Measurements from ENCODE around the gene HHIPL1.

HHIPL1 gene

DNA sequence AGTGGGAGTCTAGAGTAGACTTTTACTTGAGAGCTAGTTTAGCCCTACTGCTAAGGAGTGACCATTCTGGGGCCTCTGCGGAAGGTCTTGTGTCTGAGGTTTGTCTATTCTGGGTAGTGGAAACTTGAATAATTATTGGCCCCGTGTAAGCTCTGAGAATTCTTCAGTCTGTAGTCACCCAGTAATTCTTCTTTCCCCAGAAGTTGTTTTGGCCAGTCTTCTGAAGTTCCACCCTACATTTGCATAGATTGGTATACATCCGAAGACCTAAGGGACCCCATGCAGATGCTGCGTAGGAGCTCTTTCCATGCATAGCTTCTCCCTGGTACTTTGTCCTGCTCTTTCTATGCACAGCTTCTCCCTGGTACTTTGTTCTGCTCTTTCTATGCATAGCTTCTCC, 52.0 kb downstream of the HHIPL1 start:
- no peaks in the 10 kb centered on the region for H3K4me1 ChIP-seq
- no peaks in the 10 kb centered on the region for H3K36me3 ChIP-seq (replicated peaks)
- H3K4me3 ChIP-seq = no peak overlapping the region
- no peak for DNase-seq (ENCODE audit: low spot score in 2 of 2)
- H3K9me3 ChIP-seq = no peaks in the 10 kb centered on the region
- peaks cover 9% of the 10 kb centered on the region for H3K27me3 ChIP-seq (ENCODE audit: low read depth)
- in situ Hi-C loops (cut with MboI; ENCODE audit: low sequenced_read_pairs) = no loop called here

GRCh38 chr14:99698236-99698635, 53.3 kb downstream of the HHIPL1 start:
- no peak for DNase-seq (ENCODE audit: low spot score in 2 of 2)
- peaks cover 3% of the 10 kb centered on the region for H3K9me3 ChIP-seq
- H3K4me1 ChIP-seq = no peaks in the 10 kb centered on the region
- no peak overlapping the region for H3K4me3 ChIP-seq
- in situ Hi-C loops (cut with MboI; ENCODE audit: low sequenced_read_pairs) = no loop called here
- H3K36me3 ChIP-seq (replicated peaks) = no peaks in the 10 kb centered on the region
- H3K27me3 ChIP-seq (ENCODE audit: low read depth) = peaks cover 8% of the 10 kb centered on the region

DNA sequence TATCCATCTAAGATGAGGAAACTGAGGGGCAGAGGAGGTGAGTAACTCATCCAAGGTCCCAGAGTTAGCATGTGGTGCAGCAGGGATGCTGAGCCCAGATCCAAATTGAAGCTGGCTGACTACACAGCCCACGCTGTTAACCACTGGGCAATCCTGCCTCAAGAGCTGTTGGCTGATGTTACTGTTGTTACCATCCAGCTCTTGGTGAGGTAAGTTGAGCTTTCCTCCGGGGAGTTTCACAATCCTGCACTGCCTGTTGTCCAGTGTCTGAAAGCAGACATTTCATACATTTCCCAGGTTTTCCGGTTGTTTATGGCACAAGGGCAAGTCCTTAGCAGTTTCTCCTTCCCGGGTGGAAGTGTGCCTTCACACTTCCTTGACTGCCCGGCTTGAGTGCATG, 53.7 kb downstream of the HHIPL1 start:
- Histone ChIP-seq H3K4me3 (no peak overlapping the region), H3K4me1 (no peaks in the 10 kb centered on the region), H3K36me3 (replicated peaks) (no peaks in the 10 kb centered on the region), H3K9me3 (peaks cover 8% of the 10 kb centered on the region), H3K27me3 (ENCODE audit: low read depth) (peaks cover 4% of the 10 kb centered on the region)
- in situ Hi-C loops (cut with MboI; ENCODE audit: low sequenced_read_pairs) = no loop called here
- DNase-seq (ENCODE audit: low spot score in 2 of 2) = no peak

GRCh38 chr14:99699085-99699760, 54.3 kb downstream of the HHIPL1 start:
- in situ Hi-C loops (cut with MboI; ENCODE audit: low sequenced_read_pairs) = no loop called here
- Histone ChIP-seq H3K9me3 (peaks cover 9% of the 10 kb centered on the region), H3K4me1 (no peaks in the 10 kb centered on the region), H3K27me3 (ENCODE audit: low read depth) (no peaks in the 10 kb centered on the region), H3K4me3 (no peak overlapping the region), H3K36me3 (replicated peaks) (no peaks in the 10 kb centered on the region)
- no peak for DNase-seq (ENCODE audit: low spot score in 2 of 2)

DNA sequence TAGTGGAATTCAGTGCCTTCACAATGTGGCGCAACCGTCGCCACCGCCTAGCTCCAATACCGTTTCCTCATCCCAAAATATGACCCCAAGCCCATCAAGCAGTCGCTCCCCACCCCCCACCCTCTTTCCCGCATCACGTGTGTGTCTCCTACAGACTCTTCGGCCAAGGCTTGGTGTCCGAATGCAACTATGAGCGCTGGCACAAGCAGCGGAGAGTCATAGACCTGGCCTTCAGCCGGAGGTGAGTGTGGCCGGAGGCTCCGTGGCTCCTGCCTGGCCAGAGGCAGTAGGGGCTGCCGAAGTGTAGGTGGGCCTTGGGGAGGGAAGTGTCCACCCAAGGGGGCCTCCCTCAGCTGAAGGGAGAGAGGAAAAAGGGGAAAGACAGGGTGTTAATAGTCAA, 54.9 kb downstream of the HHIPL1 start:
- Histone ChIP-seq H3K4me3 (no peak overlapping the region), H3K36me3 (replicated peaks) (no peaks in the 10 kb centered on the region), H3K27me3 (ENCODE audit: low read depth) (no peaks in the 10 kb centered on the region), H3K9me3 (peaks cover 9% of the 10 kb centered on the region), H3K4me1 (no peaks in the 10 kb centered on the region)
- in situ Hi-C loops (cut with MboI; ENCODE audit: low sequenced_read_pairs) = no loop called here
- DNase-seq (ENCODE audit: low spot score in 2 of 2) = no peak

DNA sequence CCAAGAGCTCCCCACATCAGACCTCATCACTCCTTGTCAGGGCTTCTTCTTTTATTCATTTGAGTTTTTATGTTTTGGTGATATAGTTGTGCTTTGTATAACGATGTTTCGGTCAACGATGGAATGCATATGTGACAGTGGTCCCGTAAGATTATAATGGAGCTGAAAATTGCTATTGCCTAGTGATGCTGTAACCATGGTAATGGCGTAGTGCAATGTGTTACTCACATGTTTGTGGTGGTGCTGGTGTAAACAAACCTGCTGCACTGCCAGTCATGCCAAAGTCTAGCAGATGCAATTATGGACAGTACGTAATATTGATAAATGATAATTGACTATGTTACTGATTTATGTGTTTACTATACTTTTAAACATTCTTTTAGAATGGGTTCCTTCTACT, 55.5 kb downstream of the HHIPL1 start:
- no peaks in the 10 kb centered on the region for H3K36me3 ChIP-seq (replicated peaks)

DNA sequence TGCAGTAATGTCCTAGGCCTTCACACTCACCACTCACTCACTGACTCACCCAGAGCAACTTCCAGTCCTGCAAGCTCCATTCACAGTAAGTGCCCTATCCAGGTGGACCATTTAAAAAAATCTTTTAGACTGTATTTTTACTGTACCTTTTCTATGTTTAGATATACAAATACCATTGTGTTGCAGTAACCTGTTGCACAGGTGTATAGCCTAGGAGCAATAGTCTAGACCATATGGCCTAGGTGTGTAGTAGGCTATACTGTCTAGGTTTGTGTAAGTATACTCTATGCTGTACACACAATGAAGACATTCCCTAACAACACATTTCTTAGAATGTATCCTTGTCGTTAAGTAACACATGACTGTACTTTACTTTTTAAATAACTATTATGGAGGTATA, 56.3 kb downstream of the HHIPL1 start:
- no peaks in the 10 kb centered on the region for H3K36me3 ChIP-seq (replicated peaks)
- peaks cover 9% of the 10 kb centered on the region for H3K9me3 ChIP-seq
- H3K4me1 ChIP-seq = no peaks in the 10 kb centered on the region
- no peak overlapping the region for H3K4me3 ChIP-seq
- in situ Hi-C loops (cut with MboI; ENCODE audit: low sequenced_read_pairs) = no loop called here
- no peak for DNase-seq (ENCODE audit: low spot score in 2 of 2)
- no peaks in the 10 kb centered on the region for H3K27me3 ChIP-seq (ENCODE audit: low read depth)

More for the DNA sequence above, 55.5 kb downstream of the HHIPL1 start:
- H3K4me3 ChIP-seq = no peak overlapping the region
- H3K9me3 ChIP-seq = peaks cover 9% of the 10 kb centered on the region
- H3K4me1 ChIP-seq = no peaks in the 10 kb centered on the region
- H3K27me3 ChIP-seq (ENCODE audit: low read depth) = no peaks in the 10 kb centered on the region
- no peak for DNase-seq (ENCODE audit: low spot score in 2 of 2)
- in situ Hi-C loops (cut with MboI; ENCODE audit: low sequenced_read_pairs) = no loop called here

GRCh38 chr14:99702115-99702514, 57.2 kb downstream of the HHIPL1 start:
- no peak for DNase-seq (ENCODE audit: low spot score in 2 of 2)
- in situ Hi-C loops (cut with MboI; ENCODE audit: low sequenced_read_pairs) = no loop called here
- peaks cover 9% of the 10 kb centered on the region for H3K9me3 ChIP-seq
- H3K27me3 ChIP-seq (ENCODE audit: low read depth) = no peaks in the 10 kb centered on the region
- no peaks in the 10 kb centered on the region for H3K36me3 ChIP-seq (replicated peaks)
- no peaks in the 10 kb centered on the region for H3K4me1 ChIP-seq
- no peak overlapping the region for H3K4me3 ChIP-seq

DNA sequence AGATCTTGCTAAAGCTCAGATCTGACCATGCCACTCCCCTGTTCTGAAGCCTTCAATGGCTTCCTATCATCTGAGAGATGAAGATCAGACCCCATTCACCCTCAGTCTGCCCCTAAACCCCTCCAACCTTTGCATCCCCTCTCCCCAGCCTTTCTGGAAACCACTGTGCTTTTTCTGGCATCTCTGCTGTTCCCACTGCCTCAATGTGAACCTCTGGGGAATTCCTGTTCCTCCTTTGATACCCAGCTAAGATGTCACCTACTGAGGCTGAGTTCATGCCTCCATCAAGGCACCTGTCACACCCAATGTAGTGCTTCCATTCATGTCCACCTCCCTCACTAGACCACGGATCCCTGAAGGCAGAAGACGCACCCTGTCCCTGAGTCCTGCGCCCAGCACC, 58.5 kb downstream of the HHIPL1 start:
- in situ Hi-C loops (cut with MboI; ENCODE audit: low sequenced_read_pairs) = no loop called here

DNA sequence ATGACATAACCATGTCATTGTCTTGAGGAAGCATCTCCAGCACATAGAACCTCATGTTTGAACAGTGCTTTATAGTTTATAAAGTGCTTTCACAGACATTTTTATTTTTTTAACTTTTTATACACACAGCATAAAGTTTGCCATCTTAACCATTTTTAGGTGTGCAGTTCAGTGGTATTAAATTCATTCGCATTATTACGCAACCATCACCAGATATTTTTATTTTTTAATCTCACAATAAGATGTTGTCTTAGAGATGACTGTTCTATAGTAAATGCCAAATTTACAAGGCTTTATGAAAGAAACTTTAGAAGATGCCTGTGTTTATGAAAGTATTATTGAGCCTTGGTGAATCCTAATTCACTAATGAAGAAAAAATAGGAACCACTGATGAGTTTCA, 59.1 kb downstream of the HHIPL1 start:
- Histone ChIP-seq H3K27me3 (ENCODE audit: low read depth) (no peaks in the 10 kb centered on the region), H3K4me3 (no peak overlapping the region), H3K9me3 (peaks cover 9% of the 10 kb centered on the region), H3K4me1 (no peaks in the 10 kb centered on the region), H3K36me3 (replicated peaks) (no peaks in the 10 kb centered on the region)
- DNase-seq (ENCODE audit: low spot score in 2 of 2) = no peak
- in situ Hi-C loops (cut with MboI; ENCODE audit: low sequenced_read_pairs) = no loop called here

More for the DNA sequence above, 58.5 kb downstream of the HHIPL1 start:
- peaks cover 9% of the 10 kb centered on the region for H3K9me3 ChIP-seq
- no peaks in the 10 kb centered on the region for H3K4me1 ChIP-seq
- H3K27me3 ChIP-seq (ENCODE audit: low read depth) = no peaks in the 10 kb centered on the region
- no peak overlapping the region for H3K4me3 ChIP-seq
- DNase-seq (ENCODE audit: low spot score in 2 of 2) = no peak
- H3K36me3 ChIP-seq (replicated peaks) = no peaks in the 10 kb centered on the region

DNA sequence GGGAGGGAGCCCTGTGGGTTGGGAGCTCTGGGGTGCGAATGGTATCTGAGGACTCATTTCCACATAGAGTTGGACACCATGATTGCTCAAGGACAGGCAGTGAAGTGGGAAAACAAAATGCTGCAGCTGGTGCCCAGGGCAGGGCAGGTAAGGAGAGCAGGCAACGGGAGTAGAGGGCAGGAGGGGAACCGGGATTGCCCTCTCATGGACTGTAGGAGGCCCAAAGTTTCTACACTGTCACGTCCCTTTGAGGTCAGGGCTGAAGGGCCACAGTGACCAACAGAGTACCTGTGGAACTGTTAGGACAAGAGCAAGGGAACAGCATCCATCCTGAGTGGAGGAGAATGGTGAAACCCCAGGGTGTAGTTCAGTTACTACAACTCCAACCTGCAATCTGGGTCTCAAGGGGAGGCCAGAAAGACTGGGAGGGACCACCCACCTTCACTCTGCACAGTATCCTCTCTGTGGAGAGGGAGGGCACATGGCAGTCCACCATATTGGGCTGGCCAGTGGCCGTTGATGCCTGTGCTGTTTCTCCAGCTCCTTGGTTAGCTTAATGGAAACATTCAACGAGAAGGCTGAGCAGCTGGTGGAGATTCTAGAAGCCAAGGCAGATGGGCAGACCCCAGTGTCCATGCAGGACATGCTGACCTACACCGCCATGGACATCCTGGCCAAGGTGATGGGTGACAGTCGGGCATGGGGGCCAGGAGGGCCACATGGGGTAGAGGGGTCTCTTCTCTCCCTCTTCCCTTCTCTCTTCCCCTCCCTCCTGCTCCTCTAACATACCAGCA, 61.4 kb downstream of the HHIPL1 start:
- DNase-seq (ENCODE audit: low spot score in 2 of 2) = no peak
- H3K36me3 ChIP-seq (replicated peaks) = no peaks in the 10 kb centered on the region
- peaks cover 9% of the 10 kb centered on the region for H3K9me3 ChIP-seq
- in situ Hi-C loops (cut with MboI; ENCODE audit: low sequenced_read_pairs) = no loop called here
- H3K27me3 ChIP-seq (ENCODE audit: low read depth) = peaks cover 8% of the 10 kb centered on the region
- H3K4me1 ChIP-seq = no peaks in the 10 kb centered on the region
- no peak overlapping the region for H3K4me3 ChIP-seq

DNA sequence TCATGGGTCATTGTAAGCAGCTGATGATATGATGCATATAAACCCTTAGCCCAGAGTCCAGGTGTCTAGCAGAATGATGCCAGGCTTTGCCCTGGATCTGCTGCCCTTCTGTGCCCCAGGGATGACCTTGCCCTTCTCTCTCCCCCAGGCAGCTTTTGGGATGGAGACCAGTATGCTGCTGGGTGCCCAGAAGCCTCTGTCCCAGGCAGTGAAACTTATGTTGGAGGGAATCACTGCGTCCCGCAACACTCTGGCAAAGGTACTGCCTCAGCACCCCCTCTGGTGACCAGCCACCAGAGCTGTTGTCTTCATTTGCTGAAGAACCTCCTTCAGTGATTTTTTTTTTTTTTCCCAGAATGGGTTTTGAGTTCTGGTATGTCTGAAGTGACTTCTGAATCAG, 62.5 kb downstream of the HHIPL1 start:
- no peak overlapping the region for H3K4me3 ChIP-seq
- in situ Hi-C loops (cut with MboI; ENCODE audit: low sequenced_read_pairs) = no loop called here
- no peaks in the 10 kb centered on the region for H3K36me3 ChIP-seq (replicated peaks)
- no peak for DNase-seq (ENCODE audit: low spot score in 2 of 2)
- H3K4me1 ChIP-seq = no peaks in the 10 kb centered on the region
- peaks cover 17% of the 10 kb centered on the region for H3K27me3 ChIP-seq (ENCODE audit: low read depth)
- peaks cover 9% of the 10 kb centered on the region for H3K9me3 ChIP-seq

DNA sequence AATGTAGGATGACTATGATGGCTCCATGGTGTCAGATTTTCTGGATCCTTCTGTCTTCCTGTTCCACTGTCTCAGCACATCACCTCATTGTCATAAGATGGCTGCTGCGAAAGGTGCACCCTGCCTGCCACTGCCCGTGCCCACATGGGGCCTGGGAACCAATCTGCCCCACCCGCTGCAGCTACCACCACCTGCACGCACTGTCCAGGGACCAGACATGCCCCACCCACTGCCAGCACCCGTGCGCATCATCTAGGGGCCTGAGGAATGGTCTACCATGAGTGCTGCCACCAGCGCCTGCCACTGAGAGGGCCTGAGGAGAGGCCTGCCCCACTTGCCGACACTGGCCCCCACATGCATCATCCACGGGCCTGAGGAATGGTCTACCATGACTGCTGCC, 63.0 kb downstream of the HHIPL1 start:
- H3K36me3 ChIP-seq (replicated peaks) = no peaks in the 10 kb centered on the region
- H3K27me3 ChIP-seq (ENCODE audit: low read depth) = peaks cover 17% of the 10 kb centered on the region
- peaks cover 9% of the 10 kb centered on the region for H3K9me3 ChIP-seq
- H3K4me3 ChIP-seq = no peak overlapping the region
- no peak for DNase-seq (ENCODE audit: low spot score in 2 of 2)
- in situ Hi-C loops (cut with MboI; ENCODE audit: low sequenced_read_pairs) = no loop called here
- H3K4me1 ChIP-seq = no peaks in the 10 kb centered on the region

- no peak for DNase-seq (ENCODE audit: low spot score in 2 of 2)
- in situ Hi-C loops (cut with MboI; ENCODE audit: low sequenced_read_pairs) = no loop called here
- H3K9me3 ChIP-seq = peaks cover 4% of the 10 kb centered on the region; the same call in 1 of the 2 replicates
- H3K27me3 ChIP-seq (ENCODE audit: low read depth) = peaks cover 17% of the 10 kb centered on the region
- no peaks in the 10 kb centered on the region for H3K4me1 ChIP-seq
- H3K36me3 ChIP-seq (replicated peaks) = no peaks in the 10 kb centered on the region
- no peak overlapping the region for H3K4me3 ChIP-seq
Measured at GRCh38 chr14:99708449-99708848, 63.5 kb downstream of the HHIPL1 start.
